Body of pancreas (tissue), 4 donors: ENCODE data around the gene RNASEH2B.

Source experiments
- POLR2A ChIP-seq, 3 donors: fragments of 450-650 bp; IDR thresholded peaks; one replicate each; pipeline ENCODE4 v1.6.1; 2016; ENCODE audit warnings: antibody characterized with exemption in 3 of 3, mild to moderate bottlenecking in 2 of 3
- TF ChIP-seq, protein P1 (sequence below), 7 experiments: fragments of 450-650 bp in 4 of 7; fragments of 200-600 bp in 3 of 7; sonication (generic) in 3 of 7; IDR thresholded peaks; one replicate each; pipeline ENCODE4 v1.5.1; 2016 to 2019; ENCODE audit warnings: antibody characterized with exemption in 7 of 7

DNA sequence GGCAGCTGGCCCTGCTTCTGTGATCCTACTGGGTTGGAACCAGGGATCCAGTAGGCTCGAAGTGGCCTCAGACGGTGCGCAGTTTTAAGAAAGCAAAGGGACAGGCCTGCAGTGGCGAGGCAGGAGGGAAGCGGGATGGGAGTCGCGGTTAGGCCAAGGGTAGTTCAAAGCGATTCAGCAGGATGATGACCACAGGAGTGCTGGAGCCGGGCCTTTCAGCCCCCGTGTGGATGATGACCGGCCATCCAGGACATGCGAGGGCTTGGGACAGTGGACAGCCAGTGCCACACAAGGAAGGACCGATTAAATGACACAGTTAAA, 854 bp downstream of the RNASEH2B start:
- no peak for TF ChIP-seq POLR2A (IDR thresholded peaks at IDR 0.05)
- TF ChIP-seq, protein P1, sequence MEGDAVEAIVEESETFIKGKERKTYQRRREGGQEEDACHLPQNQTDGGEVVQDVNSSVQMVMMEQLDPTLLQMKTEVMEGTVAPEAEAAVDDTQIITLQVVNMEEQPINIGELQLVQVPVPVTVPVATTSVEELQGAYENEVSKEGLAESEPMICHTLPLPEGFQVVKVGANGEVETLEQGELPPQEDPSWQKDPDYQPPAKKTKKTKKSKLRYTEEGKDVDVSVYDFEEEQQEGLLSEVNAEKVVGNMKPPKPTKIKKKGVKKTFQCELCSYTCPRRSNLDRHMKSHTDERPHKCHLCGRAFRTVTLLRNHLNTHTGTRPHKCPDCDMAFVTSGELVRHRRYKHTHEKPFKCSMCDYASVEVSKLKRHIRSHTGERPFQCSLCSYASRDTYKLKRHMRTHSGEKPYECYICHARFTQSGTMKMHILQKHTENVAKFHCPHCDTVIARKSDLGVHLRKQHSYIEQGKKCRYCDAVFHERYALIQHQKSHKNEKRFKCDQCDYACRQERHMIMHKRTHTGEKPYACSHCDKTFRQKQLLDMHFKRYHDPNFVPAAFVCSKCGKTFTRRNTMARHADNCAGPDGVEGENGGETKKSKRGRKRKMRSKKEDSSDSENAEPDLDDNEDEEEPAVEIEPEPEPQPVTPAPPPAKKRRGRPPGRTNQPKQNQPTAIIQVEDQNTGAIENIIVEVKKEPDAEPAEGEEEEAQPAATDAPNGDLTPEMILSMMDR (IDR thresholded peaks at IDR 0.05), result peak in 1 of 7 experiments; percentile 11
